HG02852 (cell line): Measurements from ENCODE around the gene IQCE.
"Not testable (repeated sequence)": the region's sequence is repeated elsewhere in the genome, so short reads cannot be mapped to it uniquely, and the experiment has no call there.

Experiments used
- ATAC-seq: cut with Tn5 transposase; IDR thresholded peaks from one replicate; pipeline ENCODE4 v1.9.1; 2021; ENCODE audit warnings: mild to moderate bottlenecking, moderate library complexity; ENCODE audit not compliant: unreplicated experiment

Gene IQCE

GRCh38 chr7:2575733-2576340, 17.1 kb downstream of the IQCE start:
- ATAC-seq = no peak

DNA sequence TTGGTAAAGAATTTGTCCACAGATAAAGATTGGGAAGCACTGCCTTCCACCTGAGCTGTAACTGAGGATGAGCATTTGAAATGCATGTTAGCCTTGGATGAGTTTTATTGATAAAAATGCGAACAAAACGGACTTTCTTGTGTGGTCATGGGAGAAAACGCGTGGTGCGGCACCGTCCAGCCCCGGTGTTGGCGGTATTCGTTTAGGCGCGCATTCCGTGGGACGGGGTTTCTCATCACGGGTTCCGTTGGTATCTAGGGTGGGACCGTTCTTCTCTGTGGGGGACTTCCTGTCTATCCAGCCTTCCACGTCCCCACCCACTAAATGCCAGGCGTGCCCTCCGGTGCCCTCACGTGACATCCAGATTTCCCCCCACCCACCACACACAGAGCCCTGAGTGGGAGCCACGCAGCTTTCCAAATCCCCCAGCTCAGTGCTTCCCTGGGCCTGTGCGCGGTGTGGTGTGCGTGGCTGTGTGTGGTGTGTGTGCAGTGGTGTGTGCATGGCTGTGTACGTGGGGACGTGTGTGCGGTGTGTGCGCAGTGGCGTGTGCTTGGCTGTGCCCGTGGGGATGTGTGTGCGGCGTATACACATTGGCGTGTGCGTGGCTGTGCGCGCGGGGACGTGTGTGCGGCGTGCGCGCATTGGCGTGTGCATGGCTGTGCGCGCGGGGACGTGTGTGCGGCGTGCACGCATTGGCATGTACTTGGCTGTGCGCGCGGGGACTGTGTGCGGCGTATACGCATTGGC, 18.1 kb downstream of the IQCE start:
- no peak for ATAC-seq

DNA sequence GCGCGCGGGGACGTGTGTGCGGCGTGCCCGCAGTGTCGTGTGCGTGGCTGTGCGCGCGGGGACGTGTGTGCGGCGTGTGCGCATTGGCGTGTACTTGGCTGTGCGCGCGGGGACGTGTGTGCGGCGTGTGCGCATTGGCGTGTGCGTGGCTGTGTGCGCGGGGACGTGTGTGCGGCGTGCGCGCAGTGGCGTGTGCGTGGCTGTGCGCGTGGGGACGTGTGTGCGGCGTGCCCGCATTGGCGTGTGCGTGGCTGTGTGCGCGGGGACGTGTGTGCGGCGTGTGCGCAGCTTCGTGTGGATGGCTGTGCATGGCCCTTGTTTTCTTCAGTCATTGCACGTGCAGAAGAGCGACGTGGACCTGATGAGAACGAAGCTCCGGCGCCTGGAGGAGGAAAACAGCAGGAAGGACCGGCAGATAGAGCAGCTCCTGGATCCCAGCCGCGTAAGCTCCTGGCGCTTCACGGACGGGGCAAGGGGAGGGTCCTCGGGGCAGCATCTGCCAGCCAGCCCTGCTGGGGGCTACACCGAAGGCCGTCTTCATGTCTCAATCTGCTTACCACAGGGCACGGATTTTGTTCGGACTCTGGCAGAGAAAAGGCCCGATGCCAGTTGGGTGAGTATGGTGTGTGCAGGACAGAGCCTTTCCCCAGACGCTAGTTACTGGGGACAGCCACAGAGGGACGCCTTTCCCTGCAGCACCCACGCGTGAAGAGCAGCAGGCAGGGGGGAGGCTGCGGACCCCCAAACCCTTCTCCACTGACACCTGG, 19.3 kb downstream of the IQCE start:
- ATAC-seq = no peak

DNA sequence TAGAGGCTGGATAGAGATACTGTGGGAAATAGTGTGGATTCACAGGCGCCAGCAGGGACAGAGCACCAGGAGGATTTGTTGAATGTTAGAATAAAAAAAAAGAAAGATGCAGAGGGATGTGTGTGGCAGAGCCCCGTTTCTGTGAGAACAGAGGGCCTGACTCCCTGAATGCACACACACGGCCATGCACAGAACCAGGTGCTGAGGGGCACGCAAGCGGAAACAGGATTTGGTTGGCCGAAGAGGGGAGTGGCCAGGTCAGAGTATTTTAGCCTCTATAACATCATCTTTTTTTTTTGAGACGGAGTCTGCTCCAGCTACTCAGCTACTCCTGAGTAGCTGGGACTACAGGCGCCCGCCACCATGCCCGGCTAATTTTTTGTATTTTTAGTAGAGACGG, 21.9 kb downstream of the IQCE start:
- no peak for ATAC-seq

- no peak for ATAC-seq
Measured at GRCh38 chr7:2582006-2582735, 23.4 kb downstream of the IQCE start.

DNA sequence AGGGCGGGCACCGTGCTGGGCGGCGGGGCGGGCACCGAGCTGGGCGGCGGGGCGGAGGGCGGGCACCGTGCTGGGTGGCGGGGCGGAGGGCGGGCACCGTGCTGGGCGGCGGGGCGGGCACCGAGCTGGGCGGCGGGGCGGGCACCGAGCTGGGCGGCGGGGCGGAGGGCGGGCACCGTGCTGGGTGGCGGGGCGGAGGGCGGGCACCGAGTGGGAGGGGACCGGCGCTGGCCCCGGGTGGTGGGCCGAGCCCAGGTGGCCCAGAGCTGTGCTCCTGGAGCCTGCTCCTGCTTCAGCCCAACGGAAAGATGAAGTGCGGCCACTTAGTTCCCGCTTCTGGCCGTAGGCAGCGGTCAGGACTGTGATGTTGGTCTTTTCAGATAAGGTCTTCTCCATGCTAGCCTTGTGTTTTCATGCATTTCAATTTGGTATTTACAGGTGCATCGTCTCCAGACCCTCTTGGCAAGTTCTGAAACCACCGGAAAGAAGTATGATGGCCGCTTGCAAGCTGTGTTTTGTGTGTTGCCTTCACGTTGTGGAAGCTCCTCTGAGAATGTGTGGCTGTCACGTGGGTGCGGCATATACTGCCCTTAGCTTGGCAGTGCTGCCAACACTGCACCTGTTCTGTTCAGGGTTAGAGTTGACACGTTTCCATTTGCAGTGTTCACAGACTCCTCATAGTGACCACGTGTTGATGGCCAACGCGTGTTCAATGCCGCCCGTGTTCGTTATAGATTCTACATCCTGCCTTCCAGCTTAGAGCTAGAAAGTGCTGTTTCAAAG, 25.2 kb downstream of the IQCE start:
- ATAC-seq = no peak

DNA sequence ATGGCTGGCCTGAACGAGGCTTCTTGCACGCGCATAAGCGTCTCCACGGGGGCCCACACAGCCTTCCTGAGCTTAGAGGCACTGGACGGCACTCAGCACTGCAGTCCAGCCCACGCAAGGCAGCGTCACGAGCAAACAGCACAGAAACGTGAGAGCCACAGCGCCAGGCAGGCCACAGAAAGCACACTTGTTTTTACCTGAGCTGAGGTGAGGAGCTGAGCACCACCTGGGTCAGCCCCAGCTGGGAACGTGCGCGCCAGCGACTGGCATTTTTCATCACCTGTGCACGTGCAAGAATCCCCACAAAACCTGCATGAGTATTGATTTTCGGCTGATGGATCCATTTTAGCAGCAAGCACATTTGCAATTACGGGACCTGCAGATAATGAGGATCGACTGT, 26.7 kb downstream of the IQCE start:
- no peak for ATAC-seq

DNA sequence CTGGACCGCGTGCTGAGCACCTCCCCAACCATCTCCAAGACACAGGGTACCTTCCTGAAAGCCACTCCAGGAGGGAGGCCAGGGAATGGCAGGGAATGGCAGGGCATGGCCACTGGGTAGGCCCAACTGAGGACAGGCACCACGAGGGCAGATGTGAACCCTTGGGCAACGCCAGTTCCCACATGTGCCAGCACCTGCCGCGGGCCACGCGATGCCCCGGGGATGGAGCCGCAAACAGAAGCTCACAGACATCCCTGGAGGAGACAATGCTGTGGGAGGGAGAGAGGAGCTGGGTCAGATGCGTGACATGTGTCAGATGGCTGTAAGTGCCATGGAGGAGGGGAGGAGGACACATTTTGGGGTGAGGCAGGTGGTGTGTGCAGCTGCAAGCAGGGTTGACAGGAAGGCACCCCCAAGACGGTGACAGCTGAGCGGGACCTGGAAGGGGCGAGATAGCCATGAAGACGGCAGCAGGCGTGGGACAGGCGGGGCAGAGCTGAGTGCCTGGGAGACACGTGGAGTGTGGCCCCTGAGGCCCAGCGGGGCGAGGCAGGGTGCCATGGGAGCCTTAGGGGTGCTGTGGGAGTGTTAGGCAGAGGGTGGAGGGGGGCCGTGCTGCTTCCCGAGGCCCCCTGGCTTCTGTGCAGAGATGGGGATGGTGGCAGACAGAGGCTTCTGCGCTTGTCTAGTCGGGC, 27.7 kb downstream of the IQCE start:
- no peak for ATAC-seq

DNA sequence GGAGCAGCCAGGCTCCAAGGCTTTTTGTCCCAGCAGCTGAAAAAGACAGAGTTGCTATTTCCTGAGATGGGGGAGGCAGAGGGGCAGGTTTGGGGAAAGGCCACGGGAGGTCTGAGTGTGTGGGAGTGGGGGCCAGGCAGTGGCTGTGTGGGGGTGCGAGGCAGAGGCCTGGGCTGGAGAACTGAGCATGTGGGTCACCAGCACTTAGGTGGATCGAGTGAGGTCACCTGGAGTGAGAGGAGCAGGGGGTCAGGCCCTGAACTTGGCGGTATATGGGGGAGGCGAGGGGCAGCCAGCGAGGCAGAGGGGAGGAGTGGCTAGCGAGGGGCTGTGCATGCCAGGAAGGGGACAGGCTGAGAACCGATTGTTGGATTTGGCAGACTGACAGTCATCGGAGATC, 28.4 kb downstream of the IQCE start:
- ATAC-seq = no peak

- no peak for ATAC-seq
Measured at GRCh38 chr7:2587778-2588177, 29.0 kb downstream of the IQCE start.

GRCh38 chr7:2589341-2589740, 30.6 kb downstream of the IQCE start:
- no peak for ATAC-seq

- not testable (repeated sequence) for ATAC-seq
Measured at GRCh38 chr7:2589941-2590340, 31.2 kb downstream of the IQCE start.

GRCh38 chr7:2592375-2592865, 33.6 kb downstream of the IQCE start:
- no peak for ATAC-seq

- no peak for ATAC-seq
Measured at GRCh38 chr7:2593036-2593727, 34.4 kb downstream of the IQCE start.

- ATAC-seq = no peak
Measured at GRCh38 chr7:2594599-2594998, 35.8 kb downstream of the IQCE start.

GRCh38 chr7:2595258-2595860, 36.6 kb downstream of the IQCE start:
- no peak for ATAC-seq

GRCh38 chr7:2596464-2597272, 37.9 kb downstream of the IQCE start:
- ATAC-seq = no peak

GRCh38 chr7:2597273-2597640, 38.5 kb downstream of the IQCE start:
- no peak for ATAC-seq
